Adrenal gland (tissue), 12 donors: Measurements from ENCODE around the gene PIAS2. TPM values are rescaled to one million over a fixed set of nuclear protein-coding genes. Genes with fewer than 3 reads are reported as not detected.

ENCODE experiments used
- DNase-seq, 7 donors: peaks; one replicate each; pipeline ENCODE4 v3.0.0-alpha.2; 2019 to 2020
- H3K27ac ChIP-seq, 5 donors: fragments of 200-600 bp; sonication (generic) in 4 of 5; 1 replicate in 3 of 5; 2 replicates in 2 of 5; pipeline versions ENCODE4 v1.5.1 to v1.8.0; 2016 to 2020; ENCODE audit warnings: mild to moderate bottlenecking in 1 of 5
- H3K27me3 ChIP-seq: fragments of 200-600 bp; 2 replicates; pipeline ENCODE4 v1.8.0; 2021
- H3K36me3 ChIP-seq, 2 donors: fragments of 200-600 bp; replicated peaks in 1 of 2; 1 replicate in 1 of 2; 2 replicates in 1 of 2; pipeline versions ENCODE4 v1.5.1 to v1.8.0; 2018 to 2022
- H3K4me1 ChIP-seq, 2 donors: fragments of 200-600 bp; replicated peaks in 1 of 2; 1 replicate in 1 of 2; 2 replicates in 1 of 2; pipeline versions ENCODE4 v1.5.1 to v1.8.0; 2018 to 2021
- H3K4me3 ChIP-seq, 4 donors: fragments of 200-600 bp; sonication (generic) in 3 of 4; one replicate each; pipeline ENCODE4 v1.5.1; 2016 to 2018
- H3K9me3 ChIP-seq, 3 donors: fragments of 200-600 bp; sonication (generic) in 1 of 3; replicated peaks in 1 of 3; 1 replicate in 2 of 3; 2 replicates in 1 of 3; pipeline versions ENCODE4 v1.5.1 to v1.8.0; 2016 to 2021
- POLR2A ChIP-seq, 2 donors: fragments of 450-650 bp; IDR thresholded peaks; one replicate each; pipeline ENCODE4 v1.6.1; 2017; ENCODE audit warnings: antibody characterized with exemption in 2 of 2, mild to moderate bottlenecking in 2 of 2, moderate library complexity in 1 of 2
- whole genome bisulfite sequencing, 4 donors: extraction: QIAGEN DNeasy Blood & Tissue Kit in 2 of 4; methylation state at CpG; one replicate each; pipeline versions ENCODE4 v1.1.5 to v1.1.7; 2013 to 2017; 5-methylcytosine and 5-hydroxymethylcytosine counted together
- intact Hi-C, 2 donors: fragments of 100-400 bp; cut with DNase I; formaldehyde crosslinking; loops; one replicate each; pipeline versions ENCODE4 v1.14.1 to v1.15.0; 2022 to 2023
- polyA plus RNA-seq, 3 donors: library from polyadenylated mRNA; stranded (reverse); fragments of 200-250 nt in 2 of 3; fragments of 350-450 nt in 1 of 3; fragmentation: Illumina TruSeq in 1 of 3; extraction: RNeasy Lipid Tissue Mini Kit (QIAGEN cat#74804) in 1 of 3; gene quantifications; one replicate each; pipeline ENCODE4 v1.2.3, GENCODE V29; 2013 to 2014
- total RNA-seq, 9 donors: library from RNA; depleted of rRNA in 4 of 9; stranded (reverse); fragments of >200 nt in 4 of 9; fragments of 120-200 nt in 1 of 9; fragmentation: NEBNext Ultra II Directional in 1 of 9; extraction: Animal tissue kit (Norgen Biotek cat#: 25700) in 1 of 9; gene quantifications; one replicate each; pipeline versions ENCODE4 v1.1.0 to v1.2.4, GENCODE V29; 2013 to 2023
- TF ChIP-seq, protein P1 (sequence below), 6 experiments: fragments of 450-650 bp in 4 of 6; fragments of 200-600 bp in 2 of 6; sonication (generic) in 1 of 6; IDR thresholded peaks; 1 replicate in 5 of 6; 2 replicates in 1 of 6; pipeline versions ENCODE4 v1.5.1 to v1.8.0; 2016 to 2021; ENCODE audit warnings: antibody characterized with exemption in 6 of 6, mild to moderate bottlenecking in 2 of 6, moderate library complexity in 1 of 6
- donor health status: healthy with polysubstance abuse.
- donor health status: Bipolar disorder and iron deficiency.
- donor health status: DM: yes; HTN: yes; CAD: no.
- donor health status: DM: no; HTN: no; CAD: no.
- donor health status: DM: no; HTN: no; CAD: no.
- donor health status: DM: yes; HTN: yes; CAD: no.

The PIAS2 gene
- total and polyA plus RNA-seq, 12 donors, result 4.7 to 52.9 (median 31.8) TPM

DNA sequence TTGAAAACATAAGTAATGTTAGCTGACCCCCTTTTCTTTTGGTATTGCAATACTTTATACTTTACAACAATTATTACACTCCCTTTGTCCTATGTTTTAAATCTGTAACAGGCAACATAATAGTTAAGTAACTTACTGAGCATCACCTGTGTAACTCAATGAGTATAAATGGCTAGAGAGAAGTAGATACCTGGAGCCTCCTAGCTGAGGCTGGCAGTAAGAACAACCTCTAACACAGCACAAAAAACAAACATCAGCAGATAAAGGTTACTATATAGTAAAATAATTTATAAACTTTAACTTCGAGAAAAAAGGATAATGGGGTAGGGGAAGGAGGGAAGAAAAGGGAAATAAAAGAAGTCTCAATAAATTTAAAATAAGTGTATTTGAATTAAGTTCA lies 87.4 kb downstream of the PIAS2 start:
- 80 to 93% (median 88%) methylated on average over 1 of the region's 1 CpG for WGBS, 4 donors
- DNase-seq, result no peak
- Histone ChIP-seq H3K4me3 (no peak overlapping the region), H3K27me3 (no peaks in the 10 kb centered on the region), H3K27ac (no peak overlapping the region), H3K4me1 (peaks cover 0 to 4% of the 10 kb centered on the region in 2 donors), H3K36me3 (peaks cover 0 to 26% of the 10 kb centered on the region in 2 donors), H3K9me3 (no peaks in the 10 kb centered on the region)
- intact Hi-C loops, result no loop called here
- TF ChIP-seq, protein P1, sequence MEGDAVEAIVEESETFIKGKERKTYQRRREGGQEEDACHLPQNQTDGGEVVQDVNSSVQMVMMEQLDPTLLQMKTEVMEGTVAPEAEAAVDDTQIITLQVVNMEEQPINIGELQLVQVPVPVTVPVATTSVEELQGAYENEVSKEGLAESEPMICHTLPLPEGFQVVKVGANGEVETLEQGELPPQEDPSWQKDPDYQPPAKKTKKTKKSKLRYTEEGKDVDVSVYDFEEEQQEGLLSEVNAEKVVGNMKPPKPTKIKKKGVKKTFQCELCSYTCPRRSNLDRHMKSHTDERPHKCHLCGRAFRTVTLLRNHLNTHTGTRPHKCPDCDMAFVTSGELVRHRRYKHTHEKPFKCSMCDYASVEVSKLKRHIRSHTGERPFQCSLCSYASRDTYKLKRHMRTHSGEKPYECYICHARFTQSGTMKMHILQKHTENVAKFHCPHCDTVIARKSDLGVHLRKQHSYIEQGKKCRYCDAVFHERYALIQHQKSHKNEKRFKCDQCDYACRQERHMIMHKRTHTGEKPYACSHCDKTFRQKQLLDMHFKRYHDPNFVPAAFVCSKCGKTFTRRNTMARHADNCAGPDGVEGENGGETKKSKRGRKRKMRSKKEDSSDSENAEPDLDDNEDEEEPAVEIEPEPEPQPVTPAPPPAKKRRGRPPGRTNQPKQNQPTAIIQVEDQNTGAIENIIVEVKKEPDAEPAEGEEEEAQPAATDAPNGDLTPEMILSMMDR (IDR thresholded peaks at IDR 0.05), result no peak
- TF ChIP-seq POLR2A (IDR thresholded peaks at IDR 0.05), result no peak

DNA sequence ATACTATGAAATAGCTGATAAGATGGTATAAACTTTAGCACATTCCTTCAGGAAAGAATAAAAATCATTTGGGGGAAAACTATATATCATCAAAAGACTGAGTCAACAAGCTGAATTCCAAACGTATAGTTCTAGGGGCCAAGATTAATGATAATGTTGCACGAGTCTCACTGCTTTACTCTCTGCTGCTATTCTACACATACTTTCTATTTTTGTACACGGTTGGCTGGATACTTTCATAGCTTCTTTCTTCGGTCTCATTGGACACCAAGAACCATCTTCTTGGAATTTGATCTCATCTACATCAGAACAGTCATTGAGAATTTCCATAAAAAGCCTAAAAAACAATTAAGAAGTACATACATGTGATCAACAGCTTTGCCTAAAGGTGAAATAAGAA lies 87.8 kb downstream of the PIAS2 start:
- H3K27ac ChIP-seq, result no peak overlapping the region
- H3K36me3 ChIP-seq, result peaks cover 0 to 24% of the 10 kb centered on the region in 2 donors
- no peak for TF ChIP-seq POLR2A (IDR thresholded peaks at IDR 0.05)
- TF ChIP-seq, protein P1 (IDR thresholded peaks at IDR 0.05), result no peak
- peaks cover 0 to 4% of the 10 kb centered on the region in 2 donors for H3K4me1 ChIP-seq
- 82 to 87% (median 85%) methylated on average over 4 of the region's 4 CpGs for WGBS, 4 donors
- H3K4me3 ChIP-seq, result no peak overlapping the region
- DNase-seq, result no peak
- H3K9me3 ChIP-seq, result no peaks in the 10 kb centered on the region
- H3K27me3 ChIP-seq, result no peaks in the 10 kb centered on the region
- intact Hi-C loops, result no loop called here

DNA sequence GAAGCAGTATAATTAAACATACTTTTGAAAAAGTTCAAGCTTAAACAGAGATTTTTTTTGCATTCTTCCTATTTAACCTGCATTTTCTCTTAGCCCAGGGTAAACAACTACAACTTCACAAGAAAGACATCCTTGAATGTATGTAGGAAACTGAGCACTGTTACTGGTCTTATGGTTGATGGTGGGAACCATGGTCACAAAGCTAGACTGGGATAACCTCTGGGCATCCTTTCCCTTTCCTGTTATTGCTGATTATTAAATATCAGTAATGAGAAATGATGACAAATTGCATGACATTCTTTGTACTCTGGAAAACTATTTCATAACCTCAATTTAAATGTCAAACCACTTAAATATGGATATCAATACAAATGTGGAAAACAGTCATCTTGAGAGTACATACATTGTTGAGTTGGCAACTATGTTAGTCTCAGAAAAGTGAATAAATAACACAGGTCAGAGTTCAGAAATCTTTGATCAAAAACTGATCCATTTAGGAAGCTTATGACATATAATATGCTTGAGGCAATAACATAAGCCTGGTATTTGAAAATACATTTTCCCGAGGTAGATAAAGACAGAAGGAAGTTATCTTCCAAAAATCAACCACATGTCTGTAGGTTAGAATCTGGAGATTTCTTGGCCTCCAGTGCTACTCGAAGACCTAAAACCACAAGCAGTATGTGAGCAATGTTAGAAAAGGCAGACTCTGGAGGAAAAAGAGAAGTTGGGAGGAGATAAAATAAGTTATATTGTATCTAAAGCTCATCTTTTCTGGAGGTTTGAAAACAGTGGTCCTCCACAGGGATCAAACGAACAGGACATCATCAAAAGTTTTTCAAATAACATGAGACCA lies 95.2 kb downstream of the PIAS2 start:
- 78 to 84% (median 81%) methylated on average over 3 of the region's 3 CpGs for WGBS, 4 donors
- TF ChIP-seq, protein P1 (IDR thresholded peaks at IDR 0.05), result no peak
- TF ChIP-seq POLR2A (IDR thresholded peaks at IDR 0.05), result no peak
- no peaks in the 10 kb centered on the region for H3K9me3 ChIP-seq
- H3K4me1 ChIP-seq, result no peaks in the 10 kb centered on the region
- no peak overlapping the region for H3K4me3 ChIP-seq
- no peaks in the 10 kb centered on the region for H3K27me3 ChIP-seq
- intact Hi-C loops, result no loop called here
- no peak for DNase-seq
- peaks cover 0 to 6% of the 10 kb centered on the region in 2 donors for H3K36me3 ChIP-seq
- H3K27ac ChIP-seq, result no peak overlapping the region

DNA sequence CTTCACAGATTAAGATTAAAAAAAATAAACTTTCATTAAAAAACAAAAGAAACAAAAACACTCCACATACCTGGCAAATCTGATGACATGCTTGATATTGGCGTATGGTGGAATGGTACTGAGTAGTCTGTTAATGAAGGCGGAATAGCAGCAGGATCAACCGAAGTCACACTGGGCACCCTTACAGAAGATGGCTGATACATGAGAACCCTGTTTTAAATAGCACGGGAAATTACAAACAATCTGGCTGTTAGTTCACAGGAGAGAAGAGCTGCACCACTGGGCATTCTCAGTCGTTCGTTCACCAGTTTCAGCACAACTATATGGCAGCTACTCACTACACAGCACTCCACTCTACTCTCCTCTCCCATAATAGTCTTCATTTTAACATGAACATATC lies 96.4 kb downstream of the PIAS2 start:
- intact Hi-C loops, result no loop called here
- no peak overlapping the region for H3K4me3 ChIP-seq
- no peak overlapping the region for H3K27ac ChIP-seq
- DNase-seq, result no peak
- no peaks in the 10 kb centered on the region for H3K9me3 ChIP-seq
- no peaks in the 10 kb centered on the region for H3K27me3 ChIP-seq
- no peak for TF ChIP-seq POLR2A (IDR thresholded peaks at IDR 0.05)
- TF ChIP-seq, protein P1 (IDR thresholded peaks at IDR 0.05), result no peak
- no peaks in the 10 kb centered on the region for H3K4me1 ChIP-seq
- no peaks in the 10 kb centered on the region for H3K36me3 ChIP-seq
- 88 to 98% (median 95%) methylated on average over 6 of the region's 6 CpGs for WGBS, 4 donors
